Retinal pigment epithelial cell (primary cell): Measurements from ENCODE around the gene KHDRBS2.

Experiments
- DNase-seq: peaks from one replicate; pipeline ENCODE4 v3.0.0-alpha.2; 2010; ENCODE audit warnings: low read depth
- H3K4me3 ChIP-seq: 2 replicates; pipeline ENCODE4 v1.5.1; 2011; ENCODE audit warnings: mild to moderate bottlenecking, low read length, control low read depth, moderate library complexity
- TF ChIP-seq, protein P1 (sequence below): conservative IDR thresholded peaks from 2 replicates; pipeline ENCODE4 v1.5.1; 2011; ENCODE audit warnings: low read depth, low read length, control low read depth, inconsistent platforms

The KHDRBS2 gene

DNA sequence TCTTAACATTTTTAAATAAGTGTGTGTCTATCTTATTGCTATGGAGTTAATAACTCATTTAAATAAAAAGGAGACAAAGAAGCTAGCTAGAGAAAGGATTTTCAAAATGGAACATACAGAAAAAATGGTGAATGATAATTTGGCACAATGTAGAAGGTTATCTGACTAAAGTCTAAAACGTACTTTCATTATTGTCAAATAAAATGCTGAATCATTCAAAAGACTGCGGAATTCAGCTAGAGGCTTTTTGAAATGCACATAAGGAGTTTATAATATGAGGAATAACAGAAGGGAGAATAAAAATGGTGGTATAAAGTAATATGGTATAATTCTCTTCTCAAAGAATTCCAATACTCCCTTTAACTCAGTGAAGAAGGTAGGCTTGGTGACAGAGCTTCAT, 597.9 kb downstream of the KHDRBS2 start:
- no peak for DNase-seq
- no peak overlapping the region for H3K4me3 ChIP-seq
- TF ChIP-seq, protein P1, sequence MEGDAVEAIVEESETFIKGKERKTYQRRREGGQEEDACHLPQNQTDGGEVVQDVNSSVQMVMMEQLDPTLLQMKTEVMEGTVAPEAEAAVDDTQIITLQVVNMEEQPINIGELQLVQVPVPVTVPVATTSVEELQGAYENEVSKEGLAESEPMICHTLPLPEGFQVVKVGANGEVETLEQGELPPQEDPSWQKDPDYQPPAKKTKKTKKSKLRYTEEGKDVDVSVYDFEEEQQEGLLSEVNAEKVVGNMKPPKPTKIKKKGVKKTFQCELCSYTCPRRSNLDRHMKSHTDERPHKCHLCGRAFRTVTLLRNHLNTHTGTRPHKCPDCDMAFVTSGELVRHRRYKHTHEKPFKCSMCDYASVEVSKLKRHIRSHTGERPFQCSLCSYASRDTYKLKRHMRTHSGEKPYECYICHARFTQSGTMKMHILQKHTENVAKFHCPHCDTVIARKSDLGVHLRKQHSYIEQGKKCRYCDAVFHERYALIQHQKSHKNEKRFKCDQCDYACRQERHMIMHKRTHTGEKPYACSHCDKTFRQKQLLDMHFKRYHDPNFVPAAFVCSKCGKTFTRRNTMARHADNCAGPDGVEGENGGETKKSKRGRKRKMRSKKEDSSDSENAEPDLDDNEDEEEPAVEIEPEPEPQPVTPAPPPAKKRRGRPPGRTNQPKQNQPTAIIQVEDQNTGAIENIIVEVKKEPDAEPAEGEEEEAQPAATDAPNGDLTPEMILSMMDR: no peak

GRCh38 chr6:61682562-61682961, 603.5 kb downstream of the KHDRBS2 start:
- DNase-seq: no peak
- TF ChIP-seq, protein P1: no peak
- H3K4me3 ChIP-seq: no peak overlapping the region

DNA sequence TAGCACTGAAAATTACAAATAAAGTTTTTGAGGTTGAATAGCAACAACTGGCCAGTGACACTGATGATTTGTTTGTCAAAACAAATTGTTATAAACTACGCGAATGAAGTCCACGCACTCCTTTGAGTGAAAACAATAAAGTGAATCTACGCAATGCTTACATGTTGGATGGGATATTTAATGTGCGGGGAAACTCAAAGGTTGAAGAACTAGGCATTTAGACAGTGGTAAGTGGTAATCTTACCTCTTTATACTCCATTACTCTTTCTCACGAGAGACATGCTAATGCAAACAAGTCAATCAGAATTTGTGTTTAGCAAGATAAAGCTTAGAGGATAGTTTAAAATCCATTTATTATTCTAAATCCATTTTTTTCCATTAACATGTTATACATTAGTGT, 606.4 kb downstream of the KHDRBS2 start:
- TF ChIP-seq, protein P1: no peak
- no peak for DNase-seq
- H3K4me3 ChIP-seq: no peak overlapping the region

- DNase-seq: no peak
- TF ChIP-seq, protein P1: no peak
- no peak overlapping the region for H3K4me3 ChIP-seq
Observed at GRCh38 chr6:61675734-61676133, 610.3 kb downstream of the KHDRBS2 start.

DNA sequence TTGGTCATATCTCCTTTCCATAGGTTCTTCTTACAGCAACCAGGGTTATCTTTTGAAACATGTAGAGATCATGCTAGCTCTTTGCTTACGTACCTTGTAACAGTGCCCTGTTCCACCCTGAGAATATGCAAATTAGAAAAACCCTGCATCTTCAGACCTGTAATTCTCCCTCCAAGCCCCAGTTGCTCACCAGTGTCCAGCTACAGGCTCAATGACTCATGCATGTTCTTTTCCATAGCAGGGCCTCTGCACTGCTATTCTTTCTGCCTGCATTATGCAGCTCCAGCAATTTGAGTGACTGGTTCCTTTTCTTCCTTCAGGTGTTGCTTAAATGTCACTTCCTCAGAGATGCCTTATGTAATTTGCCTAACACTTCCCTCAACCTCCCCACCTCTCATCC, 636.2 kb downstream of the KHDRBS2 start:
- TF ChIP-seq, protein P1: no peak
- no peak for DNase-seq
- H3K4me3 ChIP-seq: no peak overlapping the region

- no peak overlapping the region for H3K4me3 ChIP-seq
- TF ChIP-seq, protein P1: no peak
- DNase-seq: no peak
Observed at GRCh38 chr6:61640463-61640862, 645.6 kb downstream of the KHDRBS2 start.
